Retinal pigment epithelial cell (primary cell): Measurements from ENCODE around the gene HOXC5.

ENCODE experiments used
- DNase-seq: peaks from one replicate; pipeline ENCODE4 v3.0.0-alpha.2; 2010; ENCODE audit warnings: low read depth
- H3K4me3 ChIP-seq: 2 replicates; pipeline ENCODE4 v1.5.1; 2011; ENCODE audit warnings: mild to moderate bottlenecking, low read length, control low read depth, moderate library complexity
- CTCF ChIP-seq: conservative IDR thresholded peaks from 2 replicates; pipeline ENCODE4 v1.5.1; 2011; ENCODE audit warnings: low read depth, low read length, control low read depth, inconsistent platforms

The HOXC5 gene

GRCh38 chr12:53992377-53992889 lies 40.4 kb upstream of the HOXC5 start:
- no peak overlapping the region for H3K4me3 ChIP-seq
- TF ChIP-seq CTCF = no peak
- DNase-seq = no peak

- no peak for DNase-seq
- no peak overlapping the region for H3K4me3 ChIP-seq
- no peak for TF ChIP-seq CTCF
These were observed 39.5 kb upstream of the HOXC5 start for GRCh38 chr12:53993162-53994008.

GRCh38 chr12:53994009-53994263 lies 38.9 kb upstream of the HOXC5 start:
- H3K4me3 ChIP-seq = no peak overlapping the region
- no peak for TF ChIP-seq CTCF
- DNase-seq = no peak

GRCh38 chr12:53994264-53995001 lies 38.4 kb upstream of the HOXC5 start:
- no peak for DNase-seq
- TF ChIP-seq CTCF = no peak
- no peak overlapping the region for H3K4me3 ChIP-seq

- no peak for DNase-seq
These were observed 37.9 kb upstream of the HOXC5 start for GRCh38 chr12:53995002-53995377.

GRCh38 chr12:53995378-53996239 lies 37.2 kb upstream of the HOXC5 start:
- H3K4me3 ChIP-seq = no peak overlapping the region
- no peak for TF ChIP-seq CTCF
- DNase-seq = no peak

More at GRCh38 chr12:53995002-53995377, 37.9 kb upstream of the HOXC5 start:
- TF ChIP-seq CTCF = no peak
- H3K4me3 ChIP-seq = no peak overlapping the region
